Kidney (tissue), 14 donors: ENCODE measurements around the gene UBL4B. TPM values are rescaled to one million over a fixed set of nuclear protein-coding genes. Genes with fewer than 3 reads are reported as not detected.

Experiments used
- DNase-seq, 5 donors: peaks; one replicate each; pipeline ENCODE4 v3.0.0-alpha.2; 2013 to 2020
- FAIRE-seq: peaks from 2 replicates; lab custom pipeline; 2012; peaks lifted over from hg19 to GRCh38; lab: Jason Lieb, UNC
- H3K27ac ChIP-seq, 2 donors: one replicate each; pipeline ENCODE4 v1.7.0; 2013; ENCODE audit warnings: low read depth in 2 of 2, low read length in 2 of 2, inconsistent platforms in 1 of 2
- H3K27me3 ChIP-seq: one replicate; pipeline ENCODE4 v1.7.1; 2013; ENCODE audit warnings: low read length, inconsistent platforms; ENCODE audit not compliant: control insufficient read depth, insufficient read depth
- H3K36me3 ChIP-seq, 3 donors: one replicate each; pipeline versions ENCODE4 v1.7.0 to v1.7.1; 2013; ENCODE audit warnings: low read length in 3 of 3, control low read depth in 1 of 3, inconsistent platforms in 1 of 3; ENCODE audit not compliant: insufficient read depth in 3 of 3, control insufficient read depth in 2 of 3
- H3K4me1 ChIP-seq, 3 donors: one replicate each; pipeline versions ENCODE4 v1.7.0 to v1.7.1; 2013; ENCODE audit warnings: low read length in 3 of 3, inconsistent platforms in 1 of 3, low read depth in 1 of 3; ENCODE audit not compliant: control insufficient read depth in 2 of 3, insufficient read depth in 2 of 3
- H3K4me3 ChIP-seq, 3 donors: one replicate each; pipeline versions ENCODE4 v1.7.0 to v1.8.1; 2013; ENCODE audit warnings: low read length in 3 of 3, control low read depth in 1 of 3, inconsistent platforms in 1 of 3
- H3K9ac ChIP-seq, 3 donors: one replicate each; pipeline versions ENCODE4 v1.7.0 to v1.7.1; 2013; ENCODE audit warnings: low read length in 3 of 3, control low read depth in 1 of 3, inconsistent platforms in 1 of 3
- H3K9me3 ChIP-seq, 3 donors: one replicate each; pipeline versions ENCODE4 v1.7.0 to v1.7.1; 2013; ENCODE audit warnings: low read length in 3 of 3, control low read depth in 1 of 3, inconsistent platforms in 1 of 3; ENCODE audit not compliant: control insufficient read depth in 2 of 3, insufficient read depth in 1 of 3
- intact Hi-C: fragments of 100-400 bp; cut with DNase I; formaldehyde crosslinking; loops from one replicate; pipeline ENCODE4 v1.11.1; 2022
- polyA plus RNA-seq: library from polyadenylated mRNA; stranded (reverse); fragments of 350-450 nt; fragmentation: Illumina TruSeq; extraction: RNeasy Lipid Tissue Mini Kit (QIAGEN cat#74804); gene quantifications from one replicate; pipeline ENCODE4 v1.2.3, GENCODE V29; 2014; ENCODE audit warnings: low read depth, low replicate concordance; ENCODE audit not compliant: insufficient read depth
- total RNA-seq: library from RNA; stranded (reverse); fragmentation: NEBNext Ultra II Directional; extraction: Animal tissue kit (Norgen Biotek cat#: 25700); gene quantifications from one replicate; pipeline ENCODE4 v1.2.1, GENCODE V29; 2021
- TF ChIP-seq, protein P1 (sequence below): IDR thresholded peaks from 3 replicates; pipeline ENCODE4 v1.5.1; 2012; ENCODE audit warnings: mild to moderate bottlenecking, moderate library complexity, borderline replicate concordance; ENCODE audit not compliant: insufficient read depth; ENCODE audit errors: extremely low read depth
- donor health status: control.
- donor health status: control.
- donor health status: control.
- donor health status: control.
- donor health status: control.
- donor health status: DM: yes; HTN: yes; CAD: no.
- donor health status: Normal renal cell carcinoma (clear cell type).

Gene UBL4B
- total and polyA plus RNA-seq, 2 donors from 2014 or later: not detected

DNA sequence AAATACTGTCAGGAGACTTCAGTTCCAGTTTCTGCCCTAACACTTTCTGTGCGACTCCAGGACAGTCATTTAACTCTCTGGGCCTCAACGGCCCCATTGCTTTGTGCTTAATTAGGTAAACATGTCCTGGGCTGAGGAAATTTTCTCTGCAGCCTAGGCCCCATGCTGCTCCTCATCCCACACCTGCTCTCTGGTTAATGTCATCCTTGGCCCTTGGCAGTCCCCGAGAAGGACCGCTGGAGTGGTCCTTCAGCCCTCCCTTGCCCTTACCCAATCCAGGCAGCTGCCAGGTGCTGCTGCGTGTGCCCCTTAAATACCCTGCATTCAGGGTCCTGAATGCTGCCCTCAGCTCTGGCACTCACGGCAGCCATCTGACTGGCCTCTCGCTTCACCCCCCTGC lies 18.7 kb downstream of the UBL4B start:
- peaks cover 20% of the 10 kb centered on the region for H3K27me3 ChIP-seq
- no peaks in the 10 kb centered on the region for H3K36me3 ChIP-seq
- TF ChIP-seq, protein P1, sequence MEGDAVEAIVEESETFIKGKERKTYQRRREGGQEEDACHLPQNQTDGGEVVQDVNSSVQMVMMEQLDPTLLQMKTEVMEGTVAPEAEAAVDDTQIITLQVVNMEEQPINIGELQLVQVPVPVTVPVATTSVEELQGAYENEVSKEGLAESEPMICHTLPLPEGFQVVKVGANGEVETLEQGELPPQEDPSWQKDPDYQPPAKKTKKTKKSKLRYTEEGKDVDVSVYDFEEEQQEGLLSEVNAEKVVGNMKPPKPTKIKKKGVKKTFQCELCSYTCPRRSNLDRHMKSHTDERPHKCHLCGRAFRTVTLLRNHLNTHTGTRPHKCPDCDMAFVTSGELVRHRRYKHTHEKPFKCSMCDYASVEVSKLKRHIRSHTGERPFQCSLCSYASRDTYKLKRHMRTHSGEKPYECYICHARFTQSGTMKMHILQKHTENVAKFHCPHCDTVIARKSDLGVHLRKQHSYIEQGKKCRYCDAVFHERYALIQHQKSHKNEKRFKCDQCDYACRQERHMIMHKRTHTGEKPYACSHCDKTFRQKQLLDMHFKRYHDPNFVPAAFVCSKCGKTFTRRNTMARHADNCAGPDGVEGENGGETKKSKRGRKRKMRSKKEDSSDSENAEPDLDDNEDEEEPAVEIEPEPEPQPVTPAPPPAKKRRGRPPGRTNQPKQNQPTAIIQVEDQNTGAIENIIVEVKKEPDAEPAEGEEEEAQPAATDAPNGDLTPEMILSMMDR: no peak
- FAIRE-seq: no peak
- no peak overlapping the region for H3K4me3 ChIP-seq
- no peaks in the 10 kb centered on the region for H3K4me1 ChIP-seq
- no peak overlapping the region for H3K27ac ChIP-seq
- no peak overlapping the region for H3K9ac ChIP-seq
- H3K9me3 ChIP-seq: no peaks in the 10 kb centered on the region
- intact Hi-C loops: no loop called here
- DNase-seq: no peak

DNA sequence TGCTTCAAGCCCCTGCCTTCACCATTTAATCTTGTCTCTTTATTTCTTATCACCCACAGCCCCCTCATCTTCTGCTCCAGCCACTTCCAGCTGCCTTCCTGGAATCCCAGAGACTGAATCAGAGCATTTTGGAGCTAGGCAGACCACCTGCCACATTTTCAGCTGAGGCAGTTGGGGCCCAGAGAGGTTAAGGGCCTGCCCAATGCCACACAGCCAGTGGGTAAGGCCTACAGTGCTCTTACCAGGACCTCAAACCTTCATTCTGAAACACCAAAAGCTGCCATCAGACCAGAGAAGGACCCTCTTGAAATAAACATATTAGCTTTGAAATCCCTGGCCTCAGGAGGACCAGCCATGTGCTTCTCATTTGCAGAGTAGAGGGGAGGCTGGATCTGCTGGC lies 20.4 kb downstream of the UBL4B start:
- H3K9me3 ChIP-seq: no peaks in the 10 kb centered on the region
- H3K27me3 ChIP-seq: peaks cover 24% of the 10 kb centered on the region
- no peaks in the 10 kb centered on the region for H3K36me3 ChIP-seq
- no peaks in the 10 kb centered on the region for H3K4me1 ChIP-seq
- intact Hi-C loops: no loop called here
- H3K27ac ChIP-seq: no peak overlapping the region
- FAIRE-seq: no peak
- H3K4me3 ChIP-seq: no peak overlapping the region
- H3K9ac ChIP-seq: no peak overlapping the region
- no peak for DNase-seq
- TF ChIP-seq, protein P1: no peak

DNA sequence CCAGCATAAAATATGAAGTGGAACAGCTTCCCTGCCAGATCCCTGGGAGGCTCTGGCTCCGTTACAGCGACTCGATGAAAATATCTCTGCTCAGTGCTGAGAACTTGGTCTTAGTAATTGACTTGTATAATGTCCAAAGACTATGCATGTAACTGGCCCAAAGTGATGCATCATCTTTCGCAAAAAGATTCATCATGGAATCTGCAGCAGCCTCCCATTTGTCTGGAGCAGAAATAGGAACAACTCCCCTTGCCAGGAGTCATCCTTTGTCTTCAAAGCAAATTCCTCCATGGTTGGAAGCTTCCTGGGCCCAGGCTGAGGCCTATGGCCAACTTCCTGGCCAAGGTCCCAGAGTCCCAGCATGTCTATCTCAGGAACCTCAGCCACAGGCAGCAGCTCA lies 21.2 kb downstream of the UBL4B start:
- peaks cover 26% of the 10 kb centered on the region for H3K27me3 ChIP-seq
- no peaks in the 10 kb centered on the region for H3K9me3 ChIP-seq
- H3K9ac ChIP-seq: no peak overlapping the region
- no peak overlapping the region for H3K27ac ChIP-seq
- no peaks in the 10 kb centered on the region for H3K4me1 ChIP-seq
- no peak for DNase-seq
- TF ChIP-seq, protein P1: no peak
- FAIRE-seq: no peak
- no peaks in the 10 kb centered on the region for H3K36me3 ChIP-seq
- intact Hi-C loops: no loop called here
- no peak overlapping the region for H3K4me3 ChIP-seq

DNA sequence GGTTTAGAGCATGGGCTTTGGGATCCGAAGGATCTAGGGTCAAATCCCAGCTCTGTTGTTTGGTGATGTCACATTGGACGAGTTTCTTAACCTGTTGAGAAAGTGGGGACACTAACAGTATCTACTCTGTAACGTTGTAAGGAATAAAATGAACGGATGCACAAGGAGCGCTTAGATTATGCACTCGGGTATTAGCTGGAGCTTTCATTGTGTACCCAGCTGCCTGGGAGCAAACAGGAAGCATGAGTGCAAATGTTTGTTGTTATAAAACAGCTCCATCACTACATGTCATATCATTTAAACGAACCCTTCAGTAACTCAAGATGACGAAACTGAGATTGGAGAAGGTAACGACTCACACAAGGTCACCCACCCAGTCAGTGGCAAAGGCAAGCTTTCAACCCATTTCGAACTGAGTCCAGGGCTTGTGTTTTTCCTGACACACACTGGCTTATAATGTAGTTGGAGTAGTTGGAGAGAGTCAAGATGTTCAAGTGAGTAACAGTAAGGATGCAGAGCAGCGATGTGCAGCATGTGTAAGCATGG lies 21.9 kb downstream of the UBL4B start:
- TF ChIP-seq, protein P1: no peak
- Histone ChIP-seq H3K36me3 (no peaks in the 10 kb centered on the region), H3K4me1 (no peaks in the 10 kb centered on the region), H3K4me3 (no peak overlapping the region), H3K9ac (no peak overlapping the region), H3K27ac (no peak overlapping the region), H3K9me3 (no peaks in the 10 kb centered on the region), H3K27me3 (peaks cover 26% of the 10 kb centered on the region)
- no peak for DNase-seq
- FAIRE-seq: no peak
- intact Hi-C loops: no loop called here
